Stimulated activated naive B cell treated with anti-CD40 and anti-IgM and Interleukin-4, amounts not matched to agents 10 μg/mL and 1 μg/mL and 100 μg/mL, for 72 hours (primary cell): ENCODE measurements around the gene POLE.

ENCODE experiments used
- ATAC-seq, 2 donors: fragments of 150-1000 bp; cut with Tn5 transposase; replicated peaks; 2 replicates each; pipeline ENCODE4 v1.10.0; 2021; ENCODE audit warnings: moderate library complexity in 1 of 2
- DNase-seq: peaks from one replicate; pipeline ENCODE4 v3.0.0; 2021
- H3K27ac Mint-ChIP-seq: one replicate; pipeline ENCODE4 v1.8.0; 2022; ENCODE audit warnings: mild to moderate bottlenecking, mixed read lengths
- H3K27me3 Mint-ChIP-seq, 2 donors: one replicate each; pipeline ENCODE4 v1.8.0; 2022; ENCODE audit warnings: mixed read lengths in 2 of 2
- H3K36me3 Mint-ChIP-seq, 2 donors: one replicate each; pipeline ENCODE4 v1.8.0; 2022; ENCODE audit warnings: mixed read lengths in 2 of 2, mild to moderate bottlenecking in 1 of 2
- H3K4me1 Mint-ChIP-seq, 2 donors: one replicate each; pipeline ENCODE4 v1.8.0; 2022; ENCODE audit warnings: mixed read lengths in 2 of 2, mild to moderate bottlenecking in 1 of 2
- H3K4me3 Mint-ChIP-seq, 2 donors: one replicate each; pipeline ENCODE4 v1.8.0; 2022; ENCODE audit warnings: mild to moderate bottlenecking in 2 of 2, mixed read lengths in 2 of 2, moderate library complexity in 1 of 2
- H3K9me3 Mint-ChIP-seq, 2 donors: one replicate each; pipeline ENCODE4 v1.8.0; 2022; ENCODE audit warnings: mixed read lengths in 2 of 2, mild to moderate bottlenecking in 1 of 2

Gene POLE

GRCh38 chr12:132642846-132643835, 44.0 kb downstream of the POLE start:
- no peak for DNase-seq
- Mint-ChIP-seq H3K4me1 (no peaks in the 10 kb centered on the region), H3K9me3 (no peaks in the 10 kb centered on the region), H3K27me3 (no peaks in the 10 kb centered on the region), H3K27ac (peak overlapping the region; percentile 47), H3K4me3 (no peak overlapping the region), H3K36me3 (peaks cover 41 to 65% of the 10 kb centered on the region in 2 donors)
- no peak for ATAC-seq

- DNase-seq (no peak), ATAC-seq (no peak)
- Mint-ChIP-seq H3K4me3 (no peak overlapping the region), H3K36me3 (peaks cover 44 to 67% of the 10 kb centered on the region in 2 donors), H3K4me1 (no peaks in the 10 kb centered on the region), H3K27ac (peak overlapping the region; percentile 31), H3K9me3 (no peaks in the 10 kb centered on the region), H3K27me3 (no peaks in the 10 kb centered on the region)
These were observed 45.1 kb downstream of the POLE start for GRCh38 chr12:132641811-132642650.

- Mint-ChIP-seq H3K27me3 (no peaks in the 10 kb centered on the region), H3K4me3 (no peak overlapping the region), H3K9me3 (no peaks in the 10 kb centered on the region), H3K36me3 (peaks cover 49 to 72% of the 10 kb centered on the region in 2 donors), H3K4me1 (no peaks in the 10 kb centered on the region), H3K27ac (no peak overlapping the region)
- DNase-seq (no peak), ATAC-seq (no peak)
These were observed 46.2 kb downstream of the POLE start for GRCh38 chr12:132640936-132641335.

GRCh38 chr12:132639956-132640520, 47.1 kb downstream of the POLE start:
- ATAC-seq (no peak), DNase-seq (no peak)
- H3K4me3 Mint-ChIP-seq = no peak overlapping the region
- peaks cover 0 to 6% of the 10 kb centered on the region in 2 donors for H3K4me1 Mint-ChIP-seq
- peaks cover 57 to 78% of the 10 kb centered on the region in 2 donors for H3K36me3 Mint-ChIP-seq
- H3K27me3 Mint-ChIP-seq = no peaks in the 10 kb centered on the region
- no peak overlapping the region for H3K27ac Mint-ChIP-seq
- H3K9me3 Mint-ChIP-seq = no peaks in the 10 kb centered on the region

GRCh38 chr12:132638541-132639408, 48.4 kb downstream of the POLE start:
- Mint-ChIP-seq H3K27me3 (no peaks in the 10 kb centered on the region), H3K4me1 (peaks cover 8 to 15% of the 10 kb centered on the region in 2 donors), H3K36me3 (peaks cover 62 to 85% of the 10 kb centered on the region in 2 donors), H3K4me3 (no peak overlapping the region), H3K9me3 (no peaks in the 10 kb centered on the region), H3K27ac (no peak overlapping the region)
- no peak for DNase-seq
- peak; percentile 55 to 61 for ATAC-seq

GRCh38 chr12:132637811-132638210, 49.3 kb downstream of the POLE start:
- Mint-ChIP-seq H3K36me3 (peaks cover 58 to 84% of the 10 kb centered on the region in 2 donors), H3K4me1 (peaks cover 8 to 25% of the 10 kb centered on the region in 2 donors), H3K27me3 (no peaks in the 10 kb centered on the region), H3K27ac (no peak overlapping the region), H3K9me3 (no peaks in the 10 kb centered on the region), H3K4me3 (no peak overlapping the region)
- DNase-seq (no peak), ATAC-seq (no peak)

- H3K27me3 Mint-ChIP-seq = no peaks in the 10 kb centered on the region
- peaks cover 15 to 37% of the 10 kb centered on the region in 2 donors for H3K4me1 Mint-ChIP-seq
- no peak for ATAC-seq
- DNase-seq = no peak
- H3K36me3 Mint-ChIP-seq = peaks cover 56 to 84% of the 10 kb centered on the region in 2 donors
- peak overlapping the region in 1 of 2 donors; percentile 36 for H3K4me3 Mint-ChIP-seq
- no peaks in the 10 kb centered on the region for H3K9me3 Mint-ChIP-seq
- peak overlapping the region; percentile 83 for H3K27ac Mint-ChIP-seq
These were observed 51.8 kb downstream of the POLE start for GRCh38 chr12:132635076-132635955.

GRCh38 chr12:132634411-132634990, 52.6 kb downstream of the POLE start:
- peak overlapping the region; percentile 24 to 36 for H3K4me3 Mint-ChIP-seq
- peaks cover 15 to 37% of the 10 kb centered on the region in 2 donors for H3K4me1 Mint-ChIP-seq
- no peaks in the 10 kb centered on the region for H3K9me3 Mint-ChIP-seq
- ATAC-seq (no peak), DNase-seq (no peak)
- no peaks in the 10 kb centered on the region for H3K27me3 Mint-ChIP-seq
- peak overlapping the region; percentile 83 for H3K27ac Mint-ChIP-seq
- peaks cover 63 to 88% of the 10 kb centered on the region in 2 donors for H3K36me3 Mint-ChIP-seq

GRCh38 chr12:132633901-132634300, 53.2 kb downstream of the POLE start:
- H3K27ac Mint-ChIP-seq = peak overlapping the region; percentile 47
- H3K9me3 Mint-ChIP-seq = no peaks in the 10 kb centered on the region
- H3K27me3 Mint-ChIP-seq = no peaks in the 10 kb centered on the region
- ATAC-seq (no peak), DNase-seq (no peak)
- H3K36me3 Mint-ChIP-seq = peaks cover 61 to 85% of the 10 kb centered on the region in 2 donors
- peak overlapping the region in 1 of 2 donors; percentile 24 for H3K4me3 Mint-ChIP-seq
- peaks cover 15 to 37% of the 10 kb centered on the region in 2 donors for H3K4me1 Mint-ChIP-seq

GRCh38 chr12:132633398-132633797, 53.7 kb downstream of the POLE start:
- Mint-ChIP-seq H3K27me3 (no peaks in the 10 kb centered on the region), H3K4me3 (no peak overlapping the region), H3K36me3 (peaks cover 62 to 86% of the 10 kb centered on the region in 2 donors), H3K4me1 (peaks cover 15 to 37% of the 10 kb centered on the region in 2 donors), H3K27ac (peak overlapping the region; percentile 88), H3K9me3 (no peaks in the 10 kb centered on the region)
- no peak for DNase-seq
- ATAC-seq = peak; percentile 31 to 37

- peaks cover 15 to 37% of the 10 kb centered on the region in 2 donors for H3K4me1 Mint-ChIP-seq
- DNase-seq (no peak), ATAC-seq (peak; percentile 92 to 95)
- H3K27ac Mint-ChIP-seq = peak overlapping the region; percentile 88
- H3K36me3 Mint-ChIP-seq = peaks cover 57 to 80% of the 10 kb centered on the region in 2 donors
- H3K27me3 Mint-ChIP-seq = no peaks in the 10 kb centered on the region
- no peaks in the 10 kb centered on the region for H3K9me3 Mint-ChIP-seq
- no peak overlapping the region for H3K4me3 Mint-ChIP-seq
These were observed 54.5 kb downstream of the POLE start for GRCh38 chr12:132632521-132633228.

- Mint-ChIP-seq H3K27me3 (no peaks in the 10 kb centered on the region), H3K9me3 (no peaks in the 10 kb centered on the region), H3K4me3 (no peak overlapping the region), H3K27ac (no peak overlapping the region), H3K36me3 (peaks cover 50 to 70% of the 10 kb centered on the region in 2 donors), H3K4me1 (peaks cover 15 to 37% of the 10 kb centered on the region in 2 donors)
- no peak for DNase-seq
- no peak for ATAC-seq
These were observed 55.5 kb downstream of the POLE start for GRCh38 chr12:132631666-132632065.
